Esophagus squamous epithelium (tissue), 5 donors: ENCODE data around the gene KPNA6. TPM values are rescaled to one million over a fixed set of nuclear protein-coding genes. Genes with fewer than 3 reads are reported as not detected.

Experiments used
- DNase-seq: peaks from one replicate; lab custom pipeline; 2025; lab: John Stamatoyannopoulos, UW
- H3K27ac ChIP-seq, 4 donors: fragments of 200-600 bp; sonication (generic); one replicate each; pipeline ENCODE4 v1.5.1; 2016 to 2019; ENCODE audit warnings: mild to moderate bottlenecking in 1 of 4
- H3K27me3 ChIP-seq, 4 donors: fragments of 200-600 bp; sonication (generic); 1 replicate in 3 of 4; 2 replicates in 1 of 4; pipeline versions ENCODE4 v1.5.1 to v1.6.0; 2017 to 2021; ENCODE audit warnings: antibody characterized with exemption in 1 of 4
- H3K36me3 ChIP-seq, 3 donors: fragments of 200-600 bp; sonication (generic); one replicate each; pipeline ENCODE4 v1.5.1; 2016 to 2019
- H3K4me1 ChIP-seq, 3 donors: fragments of 200-600 bp; sonication (generic); one replicate each; pipeline ENCODE4 v1.5.1; 2017 to 2019
- H3K4me3 ChIP-seq, 4 donors: fragments of 200-600 bp; sonication (generic); 1 replicate in 3 of 4; 2 replicates in 1 of 4; pipeline ENCODE4 v1.5.1; 2016 to 2019; ENCODE audit warnings: mild to moderate bottlenecking in 2 of 4, moderate library complexity in 1 of 4
- H3K9me3 ChIP-seq, 3 donors: fragments of 200-600 bp; sonication (generic); one replicate each; pipeline ENCODE4 v1.5.1; 2016 to 2019
- CTCF ChIP-seq, 6 experiments: fragments of 450-650 bp in 4 of 6; fragments of 200-600 bp in 2 of 6; sonication (generic) in 2 of 6; IDR thresholded peaks; one replicate each; pipeline ENCODE4 v1.5.1; 2016 to 2019; ENCODE audit warnings: antibody characterized with exemption in 6 of 6, mild to moderate bottlenecking in 4 of 6, moderate library complexity in 4 of 6
- POLR2A ChIP-seq, 4 donors: fragments of 450-650 bp; IDR thresholded peaks; one replicate each; pipeline ENCODE4 v1.6.1; 2017; ENCODE audit warnings: antibody characterized with exemption in 4 of 4, mild to moderate bottlenecking in 4 of 4, moderate library complexity in 3 of 4
- WGBS, 2 donors: methylation state at CpG; one replicate each; pipeline ENCODE4 v1.1.5; 2018; 5-methylcytosine and 5-hydroxymethylcytosine counted together
- intact Hi-C: fragments of 100-400 bp; cut with DNase I; formaldehyde crosslinking; loops from one replicate; pipeline ENCODE4 v1.15.0; 2022
- small RNA-seq, 4 donors: library from RNA; depleted of rRNA; stranded (forward); fragments of <200 nt; gene quantifications; one replicate each; pipeline ENCODE3, GENCODE V24; 2016
- total RNA-seq, 4 donors: library from RNA; depleted of rRNA; stranded (reverse); fragments of >200 nt; gene quantifications; one replicate each; pipeline ENCODE4 v1.1.0, GENCODE V29; 2016
- donor health status: DM: yes; HTN: yes; CAD: no.

KPNA6 gene
- total RNA-seq, 4 donors from 2014 or later = 27.7 to 38.0 (median 36.5) TPM

DNA sequence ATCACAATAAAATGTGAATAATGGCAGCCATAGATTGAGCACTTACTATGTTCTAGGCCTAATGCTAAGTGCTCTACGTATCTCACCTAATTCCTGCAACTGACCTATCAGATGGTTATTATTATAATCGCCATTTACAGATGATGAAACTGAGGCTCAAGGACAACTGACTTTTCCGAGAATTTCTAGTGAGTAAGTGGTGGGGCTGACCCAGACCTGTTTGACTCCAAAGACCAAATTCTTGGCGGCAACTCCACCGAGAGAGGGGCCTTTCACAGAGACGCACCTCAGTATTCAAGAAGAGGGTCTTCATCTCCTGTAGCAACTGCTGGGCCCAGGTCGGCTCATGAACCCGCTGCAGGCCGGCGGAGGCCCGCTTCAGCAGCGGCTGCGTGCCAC lies 113.7 kb downstream of the KPNA6 start:
- Histone ChIP-seq H3K36me3 (peaks cover 0 to 72% (median 11%) of the 10 kb centered on the region in 3 donors), H3K9me3 (no peaks in the 10 kb centered on the region), H3K27me3 (no peaks in the 10 kb centered on the region), H3K27ac (peak overlapping the region; percentile 93 to 96 (median 94)), H3K4me1 (peaks cover 22 to 47% (median 24%) of the 10 kb centered on the region in 3 donors), H3K4me3 (peak overlapping the region; percentile 65 to 99 (median 82))
- WGBS, 2 donors = 7 to 11% methylated on average over 6 to 9 of the region's 13 CpGs
- intact Hi-C loops = no loop called here
- DNase-seq = no peak
- TF ChIP-seq POLR2A (IDR thresholded peaks at IDR 0.05) (no peak), CTCF (IDR thresholded peaks at IDR 0.05) (no peak)

GRCh38 chr1:32221980-32222755 lies 114.3 kb downstream of the KPNA6 start, which contains the start of the genes EIF3I and TMEM234:
EIF3I (plus strand) TSS chr1:32222407; CDS start chr1:32222442, 35 bp downstream.
TMEM234 (minus strand) TSS chr1:32222353; CDS start chr1:32222322, 31 bp downstream.
- peak in 3 of 4 donors; percentile 30 to 76 (median 54) for TF ChIP-seq POLR2A (IDR thresholded peaks at IDR 0.05)
- TF ChIP-seq CTCF (IDR thresholded peaks at IDR 0.05) = peak in 1 of 6 experiments; percentile 8
- Histone ChIP-seq H3K36me3 (peaks cover 0 to 72% (median 11%) of the 10 kb centered on the region in 3 donors), H3K27ac (peak within 1 kb of the TSS; percentile 93 to 96 (median 94)), H3K9me3 (no peaks in the 10 kb centered on the region), H3K4me3 (peak within 1 kb of the TSS; percentile 65 to 99 (median 82)), H3K4me1 (peaks cover 22 to 46% (median 24%) of the 10 kb centered on the region in 3 donors), H3K27me3 (no peaks in the 10 kb centered on the region)
- intact Hi-C loops = no loop called here
- 0% methylated on average over 9 to 10 of the region's 46 CpGs for WGBS, 2 donors
- DNase-seq = peak; percentile 64

GRCh38 chr1:32223683-32224082 lies 115.8 kb downstream of the KPNA6 start:
- 83 to 86% methylated on average over 1 to 3 of the region's 3 CpGs for WGBS, 2 donors
- DNase-seq = no peak
- H3K4me1 ChIP-seq = peaks cover 22 to 46% (median 24%) of the 10 kb centered on the region in 3 donors
- intact Hi-C loops = no loop called here
- H3K27ac ChIP-seq = peak overlapping the region; percentile 93 to 96 (median 94)
- peaks cover 14 to 72% (median 25%) of the 10 kb centered on the region in 3 donors for H3K36me3 ChIP-seq
- H3K27me3 ChIP-seq = no peaks in the 10 kb centered on the region
- H3K9me3 ChIP-seq = no peaks in the 10 kb centered on the region
- TF ChIP-seq CTCF (IDR thresholded peaks at IDR 0.05) (no peak), POLR2A (IDR thresholded peaks at IDR 0.05) (no peak)
- H3K4me3 ChIP-seq = peak overlapping the region in 3 of 4 donors; percentile 65 to 99 (median 97)

GRCh38 chr1:32224285-32224684 lies 116.4 kb downstream of the KPNA6 start:
- WGBS, 2 donors = 79 to 84% methylated on average over 4 of the region's 4 CpGs
- H3K27ac ChIP-seq = no peak overlapping the region

More at GRCh38 chr1:32224285-32224684, 116.4 kb downstream of the KPNA6 start:
- DNase-seq = no peak
- H3K27me3 ChIP-seq = no peaks in the 10 kb centered on the region
- H3K36me3 ChIP-seq = peaks cover 16 to 72% (median 29%) of the 10 kb centered on the region in 3 donors
- H3K4me3 ChIP-seq = no peak overlapping the region
- H3K4me1 ChIP-seq = peaks cover 22 to 46% (median 24%) of the 10 kb centered on the region in 3 donors
- H3K9me3 ChIP-seq = no peaks in the 10 kb centered on the region
- TF ChIP-seq POLR2A (IDR thresholded peaks at IDR 0.05) (no peak), CTCF (IDR thresholded peaks at IDR 0.05) (no peak)
- intact Hi-C loops = no loop called here

Small RNA genes within 50 kb of the gene (small RNA-seq; reads per million reads assigned to genes)
- gene MIR5585 (0 reads per million in 4 donors), gene RF00017 (0 reads per million in 4 donors)

Other genes with a start within 250 kb of the KPNA6 start
- 100 to 1,000 TPM in 3 of 4 donors, 10 to 100 TPM in 1; 71.4 to 122 (median 108) TPM for gene PTP4A2, start 169.7 kb upstream of the KPNA6 start, total RNA-seq
- gene KHDRBS1, start 94.2 kb upstream of the KPNA6 start, total RNA-seq = 10 to 100 TPM; 56.5 to 72.4 (median 70.8) TPM
- gene TMEM39B, start 35.1 kb upstream of the KPNA6 start, total RNA-seq = 1 to 10 TPM; 3.6 to 5.6 (median 4.9) TPM
- 10 to 100 TPM; 34.5 to 54.0 (median 40.7) TPM for gene TXLNA, start 71.6 kb downstream of the KPNA6 start, total RNA-seq
- gene CCDC28B, start 92.5 kb downstream of the KPNA6 start, total RNA-seq = 1 to 10 TPM in 3 of 4 donors, under 1 TPM in 1; 0.88 to 2.9 (median 1.6) TPM
- gene IQCC, start 97.6 kb downstream of the KPNA6 start, total RNA-seq = 1 to 10 TPM in 2 of 4 donors, under 1 TPM in 2; 0.66 to 2.0 (median 1.1) TPM
- not detected for gene DCDC2B, start 101.0 kb downstream of the KPNA6 start, total RNA-seq
- 10 to 100 TPM in 2 of 4 donors, 1 to 10 TPM in 2; 6.4 to 11.1 (median 9.4) TPM for gene TMEM234, start 114.3 kb downstream of the KPNA6 start, total RNA-seq
- 100 to 1,000 TPM; 143 to 220 (median 202) TPM for gene EIF3I, start 114.4 kb downstream of the KPNA6 start, total RNA-seq
- gene FAM167B, start 139.2 kb downstream of the KPNA6 start, total RNA-seq = 1 to 10 TPM in 2 of 4 donors, not detected in 2; 1.7 to 5.5 TPM
- 1 to 10 TPM; 1.2 to 9.0 (median 4.5) TPM for gene LCK, start 143.2 kb downstream of the KPNA6 start, total RNA-seq
- 100 to 1,000 TPM in 2 of 4 donors, 10 to 100 TPM in 2; 74.3 to 115 (median 96.0) TPM for gene HDAC1, start 184.0 kb downstream of the KPNA6 start, total RNA-seq
- 1 to 10 TPM; 4.4 to 6.1 (median 5.1) TPM for gene MARCKSL1, start 228.2 kb downstream of the KPNA6 start, total RNA-seq